Gastroesophageal sphincter (tissue), 3 donors: Measurements from ENCODE around the gene GOLIM4.

Experiments used
- CTCF ChIP-seq, 4 experiments: fragments of 200-600 bp in 2 of 4; fragments of 450-650 bp in 2 of 4; sonication (generic) in 1 of 4; IDR thresholded peaks; one replicate each; pipeline ENCODE4 v1.5.1; 2017 to 2019; ENCODE audit warnings: antibody characterized with exemption in 4 of 4, mild to moderate bottlenecking in 2 of 4, moderate library complexity in 2 of 4
- EP300 ChIP-seq: sonication (generic); formaldehyde crosslinking; IDR thresholded peaks from one replicate; pipeline ENCODE4 v1.6.1; 2017; ENCODE audit warnings: antibody characterized with exemption, mild to moderate bottlenecking
- POLR2A ChIP-seq, 2 donors: fragments of 450-650 bp; IDR thresholded peaks; one replicate each; pipeline ENCODE4 v1.6.1; 2017; ENCODE audit warnings: antibody characterized with exemption in 2 of 2, mild to moderate bottlenecking in 2 of 2, moderate library complexity in 1 of 2

GRCh38 chr3:168003911-168004310, 91.8 kb downstream of the GOLIM4 start:
- TF ChIP-seq POLR2A (IDR thresholded peaks at IDR 0.05) (no peak), CTCF (IDR thresholded peaks at IDR 0.05) (no peak), EP300 (no peak)
